ENCODE measurements around the gene INPP4A. TPM values are rescaled to one million over a fixed set of nuclear protein-coding genes. Genes with fewer than 3 reads are reported as not detected.

The INPP4A gene
- total and polyA plus RNA-seq, 9 of the 15 experiments (the other 6 are each of a cell fraction or from before 2014, with no cell fraction given): 1.8 to 15.7 (median 8.3) TPM

- in situ Hi-C loops (cut with MboI): no loop called here
- H3K36me3 ChIP-seq (ENCODE audit: control insufficient read depth, insufficient read depth, low read length): peaks cover 30% of the 10 kb centered on the region; the same call in 1 of the 3 replicates
- H3K4me1 ChIP-seq (replicated peaks in 1 of 2; ENCODE audit: control insufficient read depth in 2 of 2, insufficient read depth in 2 of 2, low read length in 2 of 2): peaks cover 7 to 9% of the 10 kb centered on the region in 2 experiments; a peak in 3 of 5 replicates
- TF ChIP-seq, protein P1, sequence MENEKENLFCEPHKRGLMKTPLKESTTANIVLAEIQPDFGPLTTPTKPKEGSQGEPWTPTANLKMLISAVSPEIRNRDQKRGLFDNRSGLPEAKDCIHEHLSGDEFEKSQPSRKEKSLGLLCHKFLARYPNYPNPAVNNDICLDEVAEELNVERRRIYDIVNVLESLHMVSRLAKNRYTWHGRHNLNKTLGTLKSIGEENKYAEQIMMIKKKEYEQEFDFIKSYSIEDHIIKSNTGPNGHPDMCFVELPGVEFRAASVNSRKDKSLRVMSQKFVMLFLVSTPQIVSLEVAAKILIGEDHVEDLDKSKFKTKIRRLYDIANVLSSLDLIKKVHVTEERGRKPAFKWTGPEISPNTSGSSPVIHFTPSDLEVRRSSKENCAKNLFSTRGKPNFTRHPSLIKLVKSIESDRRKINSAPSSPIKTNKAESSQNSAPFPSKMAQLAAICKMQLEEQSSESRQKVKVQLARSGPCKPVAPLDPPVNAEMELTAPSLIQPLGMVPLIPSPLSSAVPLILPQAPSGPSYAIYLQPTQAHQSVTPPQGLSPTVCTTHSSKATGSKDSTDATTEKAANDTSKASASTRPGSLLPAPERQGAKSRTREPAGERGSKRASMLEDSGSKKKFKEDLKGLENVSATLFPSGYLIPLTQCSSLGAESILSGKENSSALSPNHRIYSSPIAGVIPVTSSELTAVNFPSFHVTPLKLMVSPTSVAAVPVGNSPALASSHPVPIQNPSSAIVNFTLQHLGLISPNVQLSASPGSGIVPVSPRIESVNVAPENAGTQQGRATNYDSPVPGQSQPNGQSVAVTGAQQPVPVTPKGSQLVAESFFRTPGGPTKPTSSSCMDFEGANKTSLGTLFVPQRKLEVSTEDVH (IDR thresholded peaks at IDR 0.05; ENCODE audit: low read depth, partially characterized antibody): no peak
- TF ChIP-seq CSDE1 (IDR thresholded peaks at IDR 0.05) (no peak), ZNF143 (CRISPR knock-in tag; IDR thresholded peaks at IDR 0.05) (no peak), SOX6 (IDR thresholded peaks at IDR 0.05) (no peak), PCBP2 (IDR thresholded peaks at IDR 0.05; ENCODE audit: low read depth, low read length, poor library complexity, severe bottlenecking) (no peak), THRB (CRISPR knock-in tag; conservative IDR thresholded peaks at IDR 0.05) (no peak), SMARCA5 (IDR thresholded peaks at IDR 0.05) (no peak), NELFE (IDR thresholded peaks at IDR 0.05; ENCODE audit: insufficient read depth, insufficient read length) (no peak), CHD1 (IDR thresholded peaks at IDR 0.05; ENCODE audit: low read length) (no peak), ZNF311 (CRISPR knock-in tag; IDR thresholded peaks at IDR 0.05) (no peak)
- TF ChIP-seq, protein P2, sequence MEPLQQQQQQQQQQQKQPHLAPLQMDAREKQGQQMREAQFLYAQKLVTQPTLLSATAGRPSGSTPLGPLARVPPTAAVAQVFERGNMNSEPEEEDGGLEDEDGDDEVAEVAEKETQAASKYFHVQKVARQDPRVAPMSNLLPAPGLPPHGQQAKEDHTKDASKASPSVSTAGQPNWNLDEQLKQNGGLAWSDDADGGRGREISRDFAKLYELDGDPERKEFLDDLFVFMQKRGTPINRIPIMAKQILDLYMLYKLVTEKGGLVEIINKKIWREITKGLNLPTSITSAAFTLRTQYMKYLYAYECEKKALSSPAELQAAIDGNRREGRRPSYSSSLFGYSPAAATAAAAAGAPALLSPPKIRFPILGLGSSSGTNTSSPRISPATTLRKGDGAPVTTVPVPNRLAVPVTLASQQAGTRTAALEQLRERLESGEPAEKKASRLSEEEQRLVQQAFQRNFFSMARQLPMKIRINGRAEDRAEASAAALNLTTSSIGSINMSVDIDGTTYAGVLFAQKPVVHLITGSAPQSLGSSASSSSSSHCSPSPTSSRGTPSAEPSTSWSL (CRISPR knock-in tag; IDR thresholded peaks at IDR 0.05; ENCODE audit: borderline replicate concordance): no peak
- no peaks in the 10 kb centered on the region for H3K9me1 ChIP-seq (ENCODE audit: control insufficient read depth, insufficient read depth, low read length)
- H3K4me3 ChIP-seq: no peak overlapping the region
- POLR2A ChIA-PET: interaction anchor here (1.2 kb wide), 1 partner anchor 15 kb away, joined by 4 read pairs; no protein-coding TSS in a partner anchor
- CTCF ChIA-PET (ENCODE audit: low intra/inter-chr PET ratio): no interaction called here
- intact Hi-C loops (cut with micrococcal nuclease): no loop called here
- H2AFZ ChIP-seq (ENCODE audit: low read depth, low read length): no peak overlapping the region
- H3K27ac ChIP-seq (ENCODE audit: extremely low read depth, low read depth, low read length): no peak overlapping the region
- ATAC-seq (no peak), FAIRE-seq (no peak), DNase-seq (ENCODE audit: extremely low read depth in 1 of 4, low spot score in 3 of 4) (no peak)
- 75% methylated on average over 7 of the region's 7 CpGs for WGBS (ENCODE audit: insufficient coverage, low coverage, missing lambda C conversion rate)
- no peaks in the 10 kb centered on the region for H3K9me3 ChIP-seq (replicated peaks; ENCODE audit: control insufficient read depth, insufficient read depth, low read depth, low read length)
- BruUV-seq (replicated peaks): no TSS peak
- H3K4me2 ChIP-seq (ENCODE audit: insufficient read depth, low read length): no peak overlapping the region
- no peaks in the 10 kb centered on the region; the same call in 1 of the 2 replicates for H4K20me1 ChIP-seq (replicated peaks; ENCODE audit: control insufficient read depth, insufficient read depth, low read length)
- H3K27me3 ChIP-seq (ENCODE audit: control insufficient read depth in 2 of 2, insufficient read depth in 2 of 2, low read length in 2 of 2): no peaks in the 10 kb centered on the region
- H3K79me2 ChIP-seq (ENCODE audit: control insufficient read depth, insufficient read depth, low read length): no peaks in the 10 kb centered on the region
- H3K9ac ChIP-seq (ENCODE audit: insufficient read depth in 1 of 2, low read depth in 2 of 2, low read length in 2 of 2): no peak overlapping the region
Measured at GRCh38 chr2:98545591-98545990, 100.9 kb downstream of the INPP4A start.
